ENCODE results near the gene HUWE1.
A peak's percentile ranks its signal among the peaks of the same experiment; 100 is the strongest.
"Not testable (repeated sequence)": the region's sequence is repeated elsewhere in the genome, so short reads cannot be mapped to it uniquely, and the experiment has no call there.

The HUWE1 gene

DNA sequence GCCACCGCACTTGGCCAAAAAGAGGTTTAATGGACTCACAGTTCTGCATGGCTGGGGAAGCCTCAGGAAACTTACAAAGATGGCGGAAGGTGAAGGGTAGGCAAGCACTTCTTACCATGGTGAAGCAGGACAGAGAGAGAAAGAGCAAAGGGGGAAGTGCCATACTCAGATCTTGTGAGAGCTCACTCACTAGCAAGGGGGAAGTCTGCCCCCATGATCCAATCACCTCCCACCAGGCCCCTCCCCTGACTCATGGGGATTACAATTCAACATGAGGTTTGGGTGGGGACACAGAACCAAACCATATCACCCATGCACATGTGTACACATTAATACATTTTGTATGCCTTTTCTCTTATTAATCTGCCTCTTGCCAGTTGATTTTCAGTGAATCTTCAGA, 175.2 kb downstream of the HUWE1 start:
- DNase-seq (ENCODE audit: low read depth) = no peak

DNA sequence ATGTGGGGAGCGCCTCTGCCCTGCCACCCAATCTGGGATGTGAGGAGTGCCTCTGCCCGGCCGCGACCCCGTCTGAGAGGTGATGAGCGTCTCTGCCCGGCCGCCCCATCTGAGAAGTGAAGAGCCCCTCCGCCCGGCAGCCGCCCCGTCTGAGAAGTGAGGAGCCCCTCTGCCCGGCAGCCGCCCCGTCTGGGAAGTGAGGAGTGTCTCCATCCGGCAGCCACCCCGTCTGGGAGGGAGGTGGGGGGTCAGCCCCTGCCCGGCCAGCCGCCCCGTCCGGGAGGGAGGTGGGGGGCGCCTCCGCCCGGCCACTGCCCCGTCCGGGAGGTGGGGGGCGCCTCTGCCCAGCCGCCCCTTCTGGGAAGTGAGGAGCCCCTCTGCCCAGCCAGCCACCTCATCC, 182.5 kb downstream of the HUWE1 start:
- DNase-seq (ENCODE audit: low read depth) = not testable (repeated sequence)

DNA sequence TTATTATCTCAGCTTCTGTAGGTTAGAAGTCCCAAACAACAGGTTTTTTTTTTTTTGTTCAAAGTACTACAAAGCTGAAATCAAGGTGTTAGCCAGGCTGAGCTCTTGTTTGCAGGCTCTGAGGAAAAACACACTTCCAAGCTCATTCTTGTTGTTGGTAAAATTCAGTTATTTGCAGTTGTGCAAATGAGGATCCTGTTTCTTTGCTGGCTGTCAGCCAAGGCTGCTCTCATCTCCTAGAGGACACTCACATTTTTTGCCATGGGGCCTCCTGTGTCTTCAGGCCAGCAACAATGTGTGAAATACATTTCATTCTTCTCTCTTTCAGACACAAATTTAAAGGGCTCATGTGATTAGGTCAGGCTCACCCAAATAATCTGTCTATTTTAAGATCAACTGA, 192.1 kb downstream of the HUWE1 start:
- DNase-seq (ENCODE audit: low read depth) = no peak

DNA sequence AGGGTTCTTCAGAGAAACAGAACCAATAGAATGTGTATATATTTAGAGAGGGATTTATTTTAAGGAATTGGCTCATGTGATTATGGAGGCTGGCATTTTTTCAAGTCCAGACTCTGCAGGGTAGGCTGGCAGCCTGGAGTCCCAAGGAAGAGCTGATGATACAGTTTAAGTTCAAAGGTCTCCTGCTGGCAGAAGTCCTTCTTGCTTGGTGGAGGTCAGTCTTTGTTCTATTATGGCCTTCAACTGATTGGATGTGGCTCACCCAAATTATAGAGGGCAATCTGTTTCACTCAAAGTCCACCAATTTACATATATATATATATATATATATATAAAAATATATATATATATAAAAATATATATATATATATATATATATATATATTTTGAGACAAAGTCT, 200.2 kb downstream of the HUWE1 start:
- no peak for DNase-seq (ENCODE audit: low read depth)

DNA sequence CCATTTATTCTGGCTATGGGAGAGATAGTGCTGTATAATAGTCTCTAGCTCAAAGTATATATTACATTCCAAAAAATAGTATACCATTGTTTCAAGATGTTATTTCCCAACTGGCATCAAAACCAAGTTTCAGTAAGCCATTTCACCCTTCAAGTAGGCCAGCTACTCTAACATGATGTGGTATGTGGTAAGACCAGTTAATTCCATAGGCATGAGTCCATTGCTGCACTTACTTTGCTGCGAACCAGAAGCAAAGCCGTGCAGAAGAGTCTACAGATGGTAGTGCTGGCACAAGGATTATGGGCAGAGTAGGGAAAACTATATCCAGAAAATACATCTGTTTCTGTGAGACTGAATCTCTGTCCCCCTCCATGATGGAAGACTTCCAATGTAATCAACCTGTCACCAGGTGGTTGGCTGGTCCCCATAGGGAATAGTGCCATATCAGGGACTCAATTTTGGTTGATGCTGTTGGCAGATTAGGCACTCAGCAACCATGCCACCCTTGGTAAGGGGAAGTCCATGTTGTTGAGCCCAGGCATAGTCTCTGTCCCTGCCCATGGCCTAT, 202.6 kb downstream of the HUWE1 start:
- DNase-seq (ENCODE audit: low read depth) = peak; percentile 4

DNA sequence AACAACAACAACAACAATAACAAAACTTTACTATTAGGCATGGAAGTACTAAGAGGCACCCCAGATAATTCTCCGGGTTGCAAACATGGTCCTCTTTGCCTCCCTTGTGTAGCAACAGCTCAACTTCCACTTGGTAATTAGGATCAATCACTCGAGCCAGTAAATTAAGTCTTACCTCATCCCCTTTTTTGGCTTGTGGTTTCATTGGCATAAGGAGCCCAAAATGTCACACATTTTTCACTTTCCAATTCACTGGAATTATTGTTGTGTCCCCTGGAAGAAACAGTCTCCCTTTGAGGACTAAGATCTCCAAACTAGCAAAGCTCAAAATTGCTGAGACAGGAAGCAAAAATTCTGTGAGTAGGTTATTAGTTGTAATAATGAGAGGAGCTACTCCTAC, 203.1 kb downstream of the HUWE1 start:
- no peak for DNase-seq (ENCODE audit: low read depth)

Data from HS-5 (cell line).